ENCODE data around the gene SLITRK2.

SLITRK2 gene

GRCh38 chrX:145848857-145849256 lies 31.2 kb downstream of the SLITRK2 start:
- no peak for DNase-seq (ENCODE audit: extremely low read depth in 1 of 2, low read depth in 1 of 2)

- no peak for DNase-seq (ENCODE audit: extremely low read depth in 1 of 2, low read depth in 1 of 2)
These were observed 35.6 kb downstream of the SLITRK2 start for GRCh38 chrX:145853181-145853580.

- no peak for DNase-seq (ENCODE audit: extremely low read depth in 1 of 2, low read depth in 1 of 2)
These were observed 38.6 kb downstream of the SLITRK2 start for GRCh38 chrX:145856181-145856580.

- no peak for DNase-seq (ENCODE audit: extremely low read depth in 1 of 2, low read depth in 1 of 2)
These were observed 44.2 kb downstream of the SLITRK2 start for GRCh38 chrX:145861818-145862217.

GRCh38 chrX:145865082-145865481 lies 47.5 kb downstream of the SLITRK2 start:
- no peak for DNase-seq (ENCODE audit: extremely low read depth in 1 of 2, low read depth in 1 of 2)
